Activated T-helper 17 cell treated with anti-CD3 and anti-CD28 coated beads, Interleukin-2, amount 50 U/mL, for 72 hours (primary cell): ENCODE data around the gene MLLT3. TPM values are rescaled to one million over a fixed set of nuclear protein-coding genes. Genes with fewer than 3 reads are reported as not detected.

ENCODE experiments used
- ATAC-seq: fragments of 150-1000 bp; cut with Tn5 transposase; replicated peaks from 2 replicates; pipeline ENCODE4 v1.10.0; 2021; ENCODE audit warnings: mild to moderate bottlenecking, moderate library complexity
- H3K27ac Mint-ChIP-seq: one replicate; pipeline ENCODE4 v1.8.0; 2022; ENCODE audit warnings: mixed read lengths
- H3K27me3 Mint-ChIP-seq: one replicate; pipeline ENCODE4 v1.8.0; 2022; ENCODE audit warnings: mixed read lengths
- H3K36me3 Mint-ChIP-seq: one replicate; pipeline ENCODE4 v1.8.0; 2022; ENCODE audit warnings: low read depth, mild to moderate bottlenecking, mixed read lengths
- H3K4me1 Mint-ChIP-seq: one replicate; pipeline ENCODE4 v1.8.0; 2022; ENCODE audit warnings: mixed read lengths
- H3K4me3 Mint-ChIP-seq: one replicate; pipeline ENCODE4 v1.8.0; 2022; ENCODE audit warnings: mild to moderate bottlenecking, mixed read lengths
- H3K9me3 Mint-ChIP-seq: one replicate; pipeline ENCODE4 v1.8.0; 2022; ENCODE audit warnings: mixed read lengths
- total RNA-seq, 2 donors: library from RNA; stranded (reverse); gene quantifications; one replicate each; pipeline ENCODE4 v1.2.3, GENCODE V29; 2022

The MLLT3 gene
- total RNA-seq, 2 donors from 2014 or later: 45.7 to 54.9 TPM

DNA sequence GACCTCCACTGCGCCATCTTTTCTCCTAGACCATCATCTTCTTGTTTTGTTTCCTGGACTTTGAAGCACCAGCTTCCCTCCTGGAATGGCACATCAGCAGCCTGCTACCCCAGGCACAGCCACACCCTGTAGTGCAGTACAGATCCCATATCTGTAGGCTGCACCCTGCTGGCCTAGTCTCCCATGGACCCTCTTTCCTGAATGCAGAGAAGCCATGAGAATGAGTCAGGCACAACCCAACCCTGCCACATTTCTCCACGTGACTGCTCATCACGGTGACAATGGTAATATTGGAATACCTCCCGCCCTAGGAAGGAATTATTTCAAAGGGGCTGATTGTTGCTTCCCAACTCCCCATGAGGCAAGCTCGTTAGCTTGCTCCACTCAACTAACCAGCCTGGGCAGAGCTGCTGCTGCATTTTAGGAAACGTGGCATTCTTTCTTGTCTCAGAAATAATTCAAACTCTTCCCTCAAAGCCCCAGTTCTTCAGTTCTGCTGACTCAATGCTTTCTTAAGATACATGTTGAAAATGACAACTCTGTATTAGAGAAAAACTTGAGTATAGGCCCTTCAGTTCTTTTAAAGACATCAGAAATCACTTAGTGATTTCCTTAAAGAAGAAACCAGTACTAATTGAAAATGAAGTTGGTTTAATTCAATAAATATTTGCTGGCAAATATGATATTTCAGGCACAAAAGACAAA, 328.1 kb downstream of the MLLT3 start:
- H3K27ac Mint-ChIP-seq: no peak overlapping the region
- ATAC-seq: no peak

DNA sequence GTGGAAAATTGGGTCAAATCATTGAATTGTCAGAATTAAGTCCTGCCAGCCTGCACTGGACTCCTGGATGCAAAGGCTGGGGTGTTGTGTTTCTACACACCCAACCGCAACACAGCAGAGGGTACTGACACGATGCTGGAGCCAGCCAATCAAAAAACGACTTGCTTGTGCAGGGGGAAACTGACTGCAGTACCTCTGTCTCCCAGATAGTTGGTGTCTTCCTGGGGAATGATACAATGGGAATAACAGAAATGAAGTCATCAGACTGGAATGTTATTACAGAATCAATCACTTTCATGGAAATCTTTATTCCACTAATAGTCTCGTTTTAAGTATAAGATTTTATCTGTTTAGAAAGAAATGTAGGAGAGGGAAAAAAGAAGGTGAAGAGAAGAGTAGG, 330.3 kb downstream of the MLLT3 start:
- Mint-ChIP-seq H3K27me3 (peaks cover 3% of the 10 kb centered on the region), H3K4me1 (peaks cover 4% of the 10 kb centered on the region), H3K27ac (no peak overlapping the region), H3K9me3 (peaks cover 14% of the 10 kb centered on the region), H3K4me3 (no peak overlapping the region), H3K36me3 (no peaks in the 10 kb centered on the region)
- no peak for ATAC-seq

More for the DNA sequence above, 328.1 kb downstream of the MLLT3 start:
- H3K36me3 Mint-ChIP-seq: no peaks in the 10 kb centered on the region
- no peak overlapping the region for H3K4me3 Mint-ChIP-seq
- H3K27me3 Mint-ChIP-seq: peaks cover 3% of the 10 kb centered on the region
- peaks cover 14% of the 10 kb centered on the region for H3K9me3 Mint-ChIP-seq
- H3K4me1 Mint-ChIP-seq: peaks cover 4% of the 10 kb centered on the region

Other genes with a start within 250 kb of the MLLT3 start
- 10 to 100 TPM; 21.6 to 33.8 TPM for gene FOCAD, start 61.8 kb upstream of the MLLT3 start, total RNA-seq